Measurements from ENCODE around the gene P3H3.
"Not testable (repeated sequence)": the region's sequence is repeated elsewhere in the genome, so short reads cannot be mapped to it uniquely, and the experiment has no call there.

DNA sequence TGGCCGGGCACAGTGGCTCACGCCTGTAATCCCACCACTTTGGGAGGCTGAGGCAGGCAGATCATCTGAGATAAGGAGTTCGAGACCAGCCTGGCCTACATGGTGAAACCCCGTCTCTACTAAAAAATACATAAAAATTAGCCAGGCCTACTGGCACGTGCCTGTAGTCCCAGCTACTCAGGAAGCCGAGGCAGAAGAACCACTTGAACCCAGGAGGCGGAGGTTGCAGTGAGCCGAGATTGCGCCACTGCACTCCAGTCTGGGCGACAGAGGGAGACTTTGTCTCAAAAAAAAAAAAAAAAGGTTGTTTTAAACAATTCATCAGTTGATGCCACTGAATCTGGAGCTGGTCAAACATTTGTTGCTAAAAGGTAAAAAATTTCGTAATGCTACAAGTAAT is 51.6 kb downstream of the P3H3 start:
- TF ChIP-seq, protein P1, sequence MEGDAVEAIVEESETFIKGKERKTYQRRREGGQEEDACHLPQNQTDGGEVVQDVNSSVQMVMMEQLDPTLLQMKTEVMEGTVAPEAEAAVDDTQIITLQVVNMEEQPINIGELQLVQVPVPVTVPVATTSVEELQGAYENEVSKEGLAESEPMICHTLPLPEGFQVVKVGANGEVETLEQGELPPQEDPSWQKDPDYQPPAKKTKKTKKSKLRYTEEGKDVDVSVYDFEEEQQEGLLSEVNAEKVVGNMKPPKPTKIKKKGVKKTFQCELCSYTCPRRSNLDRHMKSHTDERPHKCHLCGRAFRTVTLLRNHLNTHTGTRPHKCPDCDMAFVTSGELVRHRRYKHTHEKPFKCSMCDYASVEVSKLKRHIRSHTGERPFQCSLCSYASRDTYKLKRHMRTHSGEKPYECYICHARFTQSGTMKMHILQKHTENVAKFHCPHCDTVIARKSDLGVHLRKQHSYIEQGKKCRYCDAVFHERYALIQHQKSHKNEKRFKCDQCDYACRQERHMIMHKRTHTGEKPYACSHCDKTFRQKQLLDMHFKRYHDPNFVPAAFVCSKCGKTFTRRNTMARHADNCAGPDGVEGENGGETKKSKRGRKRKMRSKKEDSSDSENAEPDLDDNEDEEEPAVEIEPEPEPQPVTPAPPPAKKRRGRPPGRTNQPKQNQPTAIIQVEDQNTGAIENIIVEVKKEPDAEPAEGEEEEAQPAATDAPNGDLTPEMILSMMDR (IDR thresholded peaks at IDR 0.05), result not testable (repeated sequence)
- not testable (repeated sequence) for TF ChIP-seq POLR2AphosphoS5, POLR2A, EP300 (IDR thresholded peaks at IDR 0.05)
